Renal pelvis (tissue), 4 donors: ENCODE results near the gene TRAPPC6A. TPM values are rescaled to one million over a fixed set of nuclear protein-coding genes. Genes with fewer than 3 reads are reported as not detected.

Experiments
- DNase-seq: peaks from one replicate; pipeline ENCODE4 v3.0.0-alpha.2; 2013
- polyA plus RNA-seq, 3 donors: library from polyadenylated mRNA; unstranded; fragments of 120-200 nt; gene quantifications; one replicate each; pipeline ENCODE4 v1.2.1, GENCODE V29; 2013; ENCODE audit not compliant: insufficient read length in 3 of 3

Gene TRAPPC6A
- polyA plus RNA-seq, 3 donors: 42.6 to 52.3 (median 48.0) TPM

DNA sequence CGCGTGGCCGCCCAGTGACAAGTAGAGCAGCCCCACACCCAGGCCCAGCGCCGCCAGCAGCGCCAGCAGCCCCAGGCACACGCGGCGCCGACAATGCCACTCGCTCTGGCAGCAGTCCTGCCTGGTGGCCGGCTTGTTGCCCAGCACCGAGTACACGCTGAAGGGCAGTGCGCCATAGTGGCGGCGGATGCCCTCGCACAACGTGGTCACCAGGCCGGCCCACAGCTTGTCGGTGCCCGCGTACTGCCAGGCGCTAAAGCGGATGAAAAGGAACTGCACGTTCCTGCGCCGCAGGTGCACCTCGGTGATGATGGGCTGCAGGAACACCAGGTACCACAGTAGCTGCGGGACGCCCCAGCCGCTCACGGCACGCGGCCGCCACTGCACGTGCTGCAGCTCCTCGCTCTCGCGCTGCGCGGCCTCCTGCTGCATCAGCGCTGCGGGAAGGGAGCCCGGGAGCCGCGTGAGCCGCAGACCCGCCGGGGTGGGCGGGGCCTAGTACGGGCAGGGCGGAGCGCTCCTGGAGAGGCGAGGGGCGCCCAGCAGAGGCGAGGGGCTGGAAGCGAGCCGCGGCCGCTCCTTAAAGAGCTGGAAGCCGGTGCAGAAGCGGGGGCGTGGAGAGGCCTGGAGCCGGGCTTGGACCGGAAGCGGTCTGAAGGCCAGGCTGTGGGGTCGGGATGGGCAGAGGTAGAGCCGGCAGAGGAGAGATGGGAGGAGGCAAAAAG is 24.5 kb downstream of the TRAPPC6A start:
- peak; percentile 46 for DNase-seq

DNA sequence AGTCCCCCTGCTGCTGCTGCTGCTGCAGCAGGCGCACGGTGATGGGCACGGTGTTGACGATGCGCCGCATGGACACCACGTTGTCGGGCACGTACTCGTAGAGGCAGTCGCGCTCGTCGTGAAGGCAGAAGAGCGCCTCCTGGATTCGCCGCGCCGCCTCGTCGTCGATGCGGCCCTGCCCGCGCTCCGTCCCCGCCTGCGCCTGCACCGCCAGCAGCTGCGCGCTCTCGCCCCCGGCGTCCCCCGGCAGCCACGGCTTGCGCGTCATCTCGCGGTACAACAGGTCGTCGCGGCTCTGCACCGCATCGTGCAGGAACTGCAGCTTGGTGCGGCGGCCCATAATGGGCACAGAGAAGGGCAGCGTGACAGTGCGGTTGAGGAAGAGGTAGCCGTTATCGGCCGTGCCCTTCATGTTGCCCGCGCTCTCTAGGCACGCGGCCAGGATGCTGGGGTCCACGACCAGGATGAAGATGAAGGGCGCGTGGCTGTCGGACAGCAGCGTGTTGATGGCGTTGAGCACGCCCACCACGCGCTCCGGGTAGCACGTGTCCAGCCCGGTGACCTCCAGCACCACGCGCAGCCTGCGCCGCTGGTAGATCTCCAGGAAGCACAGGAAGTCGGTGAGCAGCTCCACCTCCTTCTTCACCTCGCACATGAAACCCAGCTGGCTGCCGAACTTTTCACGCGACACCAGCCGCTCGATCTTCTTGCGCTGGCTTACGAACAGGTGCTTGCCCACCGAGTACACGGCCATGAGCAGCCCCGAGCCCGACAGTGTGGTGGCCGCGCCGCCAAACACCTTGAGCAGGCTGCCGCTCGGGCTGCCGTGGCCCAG is 25.3 kb downstream of the TRAPPC6A start:
- peak; percentile 40 for DNase-seq

DNA sequence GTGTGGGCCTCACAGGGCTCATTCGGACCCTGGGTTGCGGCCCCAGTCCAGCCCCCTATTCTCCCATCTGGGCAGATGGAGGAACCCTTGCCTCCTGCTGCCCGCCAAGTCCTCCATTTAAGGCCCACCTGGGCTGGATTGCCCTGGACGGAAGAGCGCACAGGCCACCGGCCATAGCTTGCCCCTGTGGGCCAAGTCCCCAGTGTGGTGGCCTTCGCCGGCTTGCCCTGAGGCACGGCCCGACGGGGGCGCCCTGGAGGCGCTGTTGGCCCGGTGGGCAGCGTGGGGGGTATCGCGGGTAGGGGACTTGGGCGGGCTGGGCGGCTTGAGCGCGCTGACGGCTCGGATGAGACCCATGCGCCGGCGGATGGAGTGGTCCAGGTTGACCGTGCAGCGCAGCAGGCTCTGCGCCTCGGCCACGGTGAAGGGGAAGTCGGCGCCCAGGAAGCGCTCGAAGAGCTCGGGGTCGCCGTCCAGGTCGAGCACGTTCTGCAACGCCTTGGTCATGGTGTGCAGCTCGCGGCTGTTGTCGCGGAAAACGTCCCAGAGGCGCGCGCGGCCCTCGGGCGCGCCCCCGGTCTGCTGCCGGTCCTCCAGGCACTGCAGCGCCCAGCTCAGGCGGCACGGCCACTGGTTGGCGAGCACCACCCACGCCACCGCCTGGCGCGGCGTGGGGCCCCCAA is 26.1 kb downstream of the TRAPPC6A start:
- DNase-seq: no peak

DNA sequence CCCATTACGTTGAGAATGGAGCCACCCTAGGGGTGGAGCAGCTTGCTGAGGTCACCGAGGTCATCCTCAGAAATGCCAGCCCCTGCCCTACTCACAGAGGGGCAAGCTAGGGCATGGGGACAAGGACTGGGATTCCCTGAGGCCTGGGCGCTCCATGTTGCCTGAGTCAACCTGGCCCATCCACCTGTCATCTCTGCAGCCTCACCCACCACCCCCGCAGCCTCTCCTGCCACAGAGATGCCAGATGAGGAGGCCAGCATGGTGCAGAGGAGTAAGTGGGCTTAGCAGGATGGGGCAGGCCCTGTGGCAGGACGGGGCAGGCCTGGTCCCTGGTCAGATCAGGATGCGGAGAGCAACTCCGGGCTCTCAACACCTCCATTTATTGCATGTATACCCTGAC is 26.7 kb downstream of the TRAPPC6A start:
- DNase-seq: no peak

DNA sequence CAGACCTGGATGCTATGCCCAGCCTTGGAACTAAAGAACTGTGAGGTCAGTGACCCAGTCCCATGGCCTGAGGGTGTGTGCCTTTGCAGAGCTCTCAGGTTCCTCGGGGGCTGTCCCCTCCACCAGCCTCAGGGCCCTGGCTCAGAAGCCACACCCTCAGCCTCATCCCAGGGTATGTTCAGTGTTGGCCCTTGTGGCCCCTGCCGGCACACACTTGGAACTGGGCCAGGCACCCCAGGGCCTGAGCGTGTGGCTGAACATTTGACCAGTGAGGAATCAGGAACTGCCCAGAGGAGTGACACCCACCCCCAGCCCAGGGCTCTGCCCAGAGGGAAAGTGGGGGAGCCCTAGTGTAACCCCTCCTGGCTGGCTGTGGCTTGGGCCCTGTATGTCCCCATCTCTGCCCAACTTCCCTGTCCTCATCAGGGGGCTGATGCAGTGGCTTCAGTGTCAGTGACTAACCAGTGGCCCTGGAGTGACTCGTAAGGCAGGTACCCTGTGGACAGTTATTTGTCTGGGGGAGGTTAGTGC is 27.2 kb downstream of the TRAPPC6A start:
- no peak for DNase-seq

DNA sequence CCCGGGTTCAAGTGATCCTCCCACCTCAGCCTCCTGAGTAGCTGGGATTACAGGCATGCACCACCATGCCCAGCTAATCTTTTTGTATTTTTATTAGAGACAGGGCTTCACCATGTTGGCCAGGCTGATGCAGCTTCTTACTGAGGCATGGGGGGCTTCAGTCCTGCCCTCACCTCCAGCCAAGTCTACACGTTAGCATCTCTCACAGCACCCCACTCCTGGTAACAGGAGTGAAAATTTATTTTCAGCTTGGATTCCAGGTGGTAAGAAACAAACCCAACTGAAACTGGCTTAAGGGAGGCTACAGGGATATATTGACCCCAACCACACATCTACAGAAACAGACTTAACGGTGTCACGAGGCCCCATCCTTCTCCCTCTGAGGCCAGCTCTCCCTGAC is 27.9 kb downstream of the TRAPPC6A start:
- DNase-seq: no peak

DNA sequence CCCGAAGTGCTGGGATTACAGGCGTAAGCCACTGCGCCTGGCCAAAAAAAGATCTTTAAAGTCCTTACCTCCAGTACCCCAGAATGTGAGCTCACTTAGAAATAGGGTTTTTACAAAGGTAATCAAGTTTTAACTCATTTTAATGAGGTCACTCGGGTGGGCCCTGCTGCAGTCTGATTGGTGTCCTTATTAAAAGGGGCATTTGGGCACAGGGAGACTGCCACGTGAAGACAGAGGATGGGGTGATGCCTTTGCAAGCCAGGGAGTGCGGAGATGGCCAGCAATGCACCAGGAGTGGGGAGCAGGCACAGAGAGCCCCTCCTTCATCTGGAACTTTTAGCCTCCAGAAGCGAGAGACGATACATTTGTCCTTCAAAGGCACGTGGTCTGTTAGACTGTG is 28.9 kb downstream of the TRAPPC6A start:
- DNase-seq: no peak

DNA sequence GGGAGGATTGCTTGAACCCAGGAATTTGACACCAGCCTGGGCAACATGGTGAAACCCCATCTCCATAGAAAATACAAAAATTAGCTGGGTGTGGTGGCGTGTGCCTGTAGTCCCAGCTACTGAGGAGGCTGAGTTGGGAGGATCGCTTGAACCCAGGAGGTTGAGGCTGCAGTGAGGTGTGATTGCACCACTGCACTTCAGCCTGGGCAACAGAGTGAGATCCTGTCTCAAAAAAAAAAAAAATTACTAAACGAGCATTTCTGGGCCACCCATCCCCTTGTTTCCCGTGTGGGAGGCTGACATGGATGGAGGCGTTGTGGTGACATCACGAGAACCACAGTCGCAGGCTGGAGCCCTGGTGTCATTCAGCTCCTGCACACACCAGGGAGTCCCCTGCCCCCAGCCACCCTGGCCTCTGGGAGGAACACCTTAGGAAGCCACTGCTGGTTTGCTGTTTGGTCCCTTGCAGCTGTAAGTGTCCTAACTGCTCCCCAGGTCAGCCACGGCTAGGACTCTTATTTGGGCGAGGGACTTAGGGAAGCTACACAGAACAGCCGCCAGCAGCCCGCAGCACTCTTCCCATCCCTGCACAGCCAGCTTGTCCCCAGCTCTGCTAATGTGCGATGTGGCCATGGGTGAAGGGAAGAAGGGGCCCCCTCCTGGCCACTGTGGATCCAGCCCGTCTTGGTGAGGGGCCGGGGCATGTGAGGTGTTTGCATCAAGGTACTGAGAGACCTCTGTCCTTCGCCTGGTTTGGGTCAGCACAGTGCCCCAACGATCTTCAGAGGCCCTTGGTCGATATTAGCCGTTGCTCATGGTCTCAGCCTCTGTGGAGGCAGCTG is 30.0 kb downstream of the TRAPPC6A start:
- no peak for DNase-seq

DNA sequence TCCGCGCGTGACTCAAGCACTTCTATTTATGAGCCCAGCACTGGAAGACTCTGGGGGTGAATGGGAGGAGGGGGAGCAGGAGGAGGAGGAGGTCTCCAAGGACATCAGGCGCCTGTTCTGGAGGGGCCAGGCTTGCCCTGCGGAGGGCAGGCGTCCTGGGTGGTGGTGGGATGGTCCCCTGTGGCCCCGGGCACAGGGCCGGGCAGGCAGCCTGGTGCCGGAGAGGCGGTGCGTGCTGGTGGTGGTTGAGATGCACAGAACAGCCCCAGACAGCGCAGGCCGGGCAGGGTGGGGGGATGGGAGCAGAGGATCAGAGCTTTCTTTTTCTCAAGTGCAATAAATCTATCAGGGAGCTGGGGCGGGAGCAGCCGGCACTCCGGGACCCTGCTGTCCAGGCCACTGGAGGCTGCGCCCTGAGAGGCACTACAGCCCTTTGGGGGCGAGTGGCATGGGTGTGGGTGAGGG is 31.3 kb downstream of the TRAPPC6A start:
- DNase-seq: no peak

DNA sequence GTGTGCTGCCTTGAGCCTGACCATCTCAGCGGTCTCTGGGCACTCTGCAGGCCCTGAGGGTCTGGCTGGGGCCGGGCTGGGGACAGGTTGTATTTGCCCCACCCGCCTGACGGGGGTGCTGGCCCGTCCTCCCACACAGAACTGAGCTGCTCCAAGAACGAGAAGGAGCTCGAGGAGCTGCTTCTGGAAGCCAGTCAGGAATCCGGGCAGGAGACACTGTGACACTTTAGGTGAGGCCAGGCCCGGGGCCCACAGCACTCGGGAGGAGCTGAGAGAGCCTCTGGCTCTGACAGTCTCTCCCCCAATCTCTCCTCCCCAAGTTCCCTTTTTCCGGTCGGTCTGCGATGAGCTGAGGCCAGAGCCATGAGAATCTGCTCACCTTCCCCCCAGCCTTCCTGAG is 31.8 kb downstream of the TRAPPC6A start:
- DNase-seq: no peak

DNA sequence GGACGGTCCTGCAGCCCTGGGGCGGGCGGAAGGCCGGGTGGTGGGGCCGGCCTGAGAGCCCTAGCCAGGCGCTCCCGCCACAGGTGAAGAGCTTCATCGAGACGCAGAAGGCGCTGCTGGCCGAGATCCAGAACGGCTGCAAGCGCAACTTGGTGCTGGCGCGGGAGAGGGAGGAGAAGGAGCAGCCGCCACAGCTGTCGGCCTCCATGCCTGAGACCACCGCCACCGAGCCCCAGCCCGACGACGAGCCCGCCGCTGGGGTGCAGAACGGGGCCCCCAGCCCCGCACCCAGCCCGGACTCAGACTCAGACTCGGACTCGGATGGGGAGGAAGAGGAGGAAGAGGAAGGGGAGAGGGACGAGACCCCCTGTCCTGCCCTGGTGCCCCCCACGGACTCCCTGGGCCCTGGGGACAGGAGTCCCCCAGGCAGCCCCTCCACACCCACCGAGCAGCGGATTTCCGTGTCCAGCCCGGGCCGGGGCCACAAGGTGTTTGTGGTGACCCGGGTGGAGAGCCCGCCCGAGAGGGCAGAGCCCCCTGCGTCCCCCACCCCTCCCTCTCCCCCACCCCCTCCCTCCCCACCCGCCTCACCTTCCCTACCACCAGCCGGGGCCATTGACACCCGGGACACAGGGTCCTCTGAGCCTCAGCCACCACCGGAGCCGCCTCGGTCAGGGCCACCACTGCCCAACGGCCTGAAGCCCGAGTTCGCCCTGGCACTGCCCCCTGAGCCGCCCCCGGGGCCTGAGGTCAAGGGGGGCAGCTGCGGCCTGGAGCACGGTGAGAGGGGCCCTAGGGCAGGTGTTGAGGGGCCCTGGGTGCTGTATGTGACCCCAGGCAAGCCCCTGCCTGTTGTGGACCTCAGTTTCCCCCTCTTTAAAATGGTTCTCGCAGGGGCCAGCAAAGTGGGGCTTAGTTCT is 32.5 kb downstream of the TRAPPC6A start:
- DNase-seq: no peak

DNA sequence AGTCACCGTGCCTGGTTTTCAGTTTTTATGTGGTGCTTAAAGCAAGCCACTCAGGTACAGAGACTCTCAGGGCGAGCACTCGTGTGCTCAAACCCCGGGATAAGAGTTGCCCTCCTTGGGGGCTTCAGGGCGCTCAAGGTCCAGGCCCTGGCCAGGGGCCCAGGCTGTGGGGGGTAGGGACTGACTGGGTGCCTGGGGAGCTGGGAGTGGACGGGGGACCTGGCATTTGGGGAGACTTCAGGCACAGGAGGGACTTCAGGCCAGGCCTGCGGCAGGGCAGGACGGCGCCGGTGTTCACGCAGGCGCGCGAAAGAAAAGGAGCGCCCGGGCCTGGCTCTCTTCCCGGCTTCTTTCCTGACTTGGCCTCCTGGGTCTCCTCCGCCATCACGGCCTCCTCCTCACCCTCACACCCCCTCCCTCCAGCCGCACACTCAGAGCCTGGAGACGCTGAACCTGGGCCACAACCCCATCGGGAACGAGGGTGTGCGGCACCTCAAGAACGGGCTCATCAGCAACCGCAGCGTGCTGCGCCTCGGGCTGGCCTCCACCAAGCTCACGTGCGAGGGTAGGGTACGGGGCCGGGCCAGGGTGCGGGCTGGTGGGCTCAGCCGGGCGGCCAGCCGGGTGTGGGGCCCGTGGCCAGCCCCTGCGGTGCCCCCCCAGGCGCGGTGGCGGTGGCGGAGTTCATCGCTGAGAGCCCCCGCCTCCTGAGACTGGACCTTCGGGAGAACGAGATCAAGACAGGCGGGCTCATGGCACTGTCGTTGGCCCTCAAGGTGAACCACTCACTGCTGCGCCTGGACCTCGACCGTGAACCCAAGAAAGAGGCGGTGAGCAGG is 33.4 kb downstream of the TRAPPC6A start:
- DNase-seq: no peak

DNA sequence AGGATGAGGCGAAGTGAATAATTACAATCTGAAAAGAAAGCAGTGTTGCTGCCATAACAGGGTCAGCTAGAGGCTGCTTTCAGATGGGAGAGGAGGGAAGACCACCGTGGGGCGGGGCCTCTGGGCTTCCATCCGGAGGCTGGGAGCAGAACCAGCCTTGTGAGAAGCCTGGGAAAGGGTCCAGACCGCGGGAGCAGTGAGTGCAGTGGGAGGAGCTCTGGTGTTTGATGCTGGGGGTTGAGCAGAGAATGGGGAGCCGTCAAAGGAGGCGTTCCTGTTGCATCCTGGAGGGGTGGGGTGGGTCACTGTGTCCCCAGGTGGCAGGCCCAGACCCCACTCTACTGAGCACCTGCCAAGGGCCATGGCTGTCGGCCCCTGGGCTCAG is 35.3 kb downstream of the TRAPPC6A start:
- DNase-seq: no peak

DNA sequence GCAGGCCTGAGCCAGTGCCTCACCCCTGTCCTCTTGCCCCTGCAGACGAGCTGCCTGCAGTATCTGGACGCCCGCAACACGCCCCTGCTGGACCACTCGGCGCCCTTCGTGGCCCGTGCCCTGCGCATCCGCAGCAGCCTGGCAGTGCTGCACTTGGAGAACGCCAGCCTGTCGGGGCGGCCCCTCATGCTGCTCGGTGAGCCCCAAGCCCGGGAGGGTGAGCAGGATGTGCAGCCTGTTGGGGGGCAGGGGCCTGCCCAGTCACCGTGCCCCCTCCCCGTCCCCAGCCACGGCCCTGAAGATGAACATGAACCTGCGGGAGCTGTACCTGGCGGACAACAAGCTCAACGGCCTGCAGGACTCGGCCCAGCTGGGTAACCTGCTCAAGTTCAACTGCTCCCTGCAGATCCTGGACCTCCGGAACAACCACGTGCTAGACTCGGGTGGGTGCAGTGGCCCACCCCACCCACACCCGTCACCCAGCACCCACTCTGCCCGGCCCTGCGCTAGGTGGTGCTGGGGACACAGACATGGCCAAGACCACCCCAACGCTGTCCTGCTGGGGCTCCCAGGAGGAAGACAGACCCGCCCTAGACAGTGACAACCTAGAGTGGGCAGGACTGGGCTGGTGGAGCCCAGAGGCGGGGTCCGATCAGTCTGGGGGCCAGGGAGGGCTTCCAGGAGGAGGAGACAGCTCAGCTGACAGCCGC is 35.9 kb downstream of the TRAPPC6A start:
- DNase-seq: no peak

DNA sequence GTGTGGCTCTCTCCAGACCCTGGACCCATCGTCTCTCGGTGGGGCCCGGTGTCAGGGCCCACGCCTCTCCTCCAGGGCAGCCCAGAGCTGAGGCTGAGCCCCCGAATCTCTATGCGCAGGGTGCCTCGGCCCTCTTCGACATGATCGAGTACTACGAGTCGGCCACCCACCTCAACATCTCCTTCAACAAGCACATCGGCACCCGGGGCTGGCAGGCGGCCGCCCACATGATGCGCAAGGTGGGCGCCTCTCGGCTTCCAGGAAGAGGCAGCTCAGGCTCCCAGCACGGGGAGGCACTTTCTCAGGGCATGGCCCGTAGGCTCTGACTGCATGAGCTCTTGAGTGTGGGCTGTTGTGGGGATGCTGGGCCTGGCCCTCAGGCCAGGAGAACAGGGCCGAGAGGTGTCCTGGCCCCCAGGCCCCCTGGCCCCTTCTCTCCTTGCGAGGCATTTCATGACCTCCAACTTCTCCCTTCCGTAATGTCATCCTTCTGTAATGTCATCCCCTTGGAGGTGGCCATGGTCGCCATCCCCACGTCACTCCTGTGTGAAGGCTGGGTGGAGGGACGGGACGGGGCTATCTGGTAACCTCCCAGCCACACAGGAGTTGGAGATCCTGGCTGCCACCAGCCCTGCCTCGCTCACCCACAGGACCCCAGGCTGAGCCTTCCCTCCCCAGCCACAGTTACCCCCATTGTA is 36.7 kb downstream of the TRAPPC6A start:
- no peak for DNase-seq

DNA sequence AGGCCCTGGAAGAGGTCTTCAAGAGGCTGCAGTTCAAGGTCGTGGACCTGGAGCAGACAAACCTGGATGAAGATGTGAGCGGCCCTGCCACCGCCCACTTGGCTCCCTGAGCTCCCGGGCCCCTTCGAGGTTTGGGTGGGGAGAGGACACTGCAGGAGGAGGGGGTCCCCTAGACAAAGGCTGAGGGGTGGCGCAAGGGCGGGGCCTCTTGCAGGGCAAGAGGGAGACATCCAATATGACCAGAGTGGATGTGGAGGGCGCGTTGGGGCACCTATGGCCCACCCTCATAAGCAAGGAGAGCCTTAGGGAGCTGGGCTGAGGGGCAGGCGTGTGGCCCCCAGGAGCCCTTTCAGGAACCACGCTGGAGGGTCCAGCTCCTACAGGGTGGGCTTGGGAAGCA is 37.5 kb downstream of the TRAPPC6A start:
- DNase-seq: no peak

DNA sequence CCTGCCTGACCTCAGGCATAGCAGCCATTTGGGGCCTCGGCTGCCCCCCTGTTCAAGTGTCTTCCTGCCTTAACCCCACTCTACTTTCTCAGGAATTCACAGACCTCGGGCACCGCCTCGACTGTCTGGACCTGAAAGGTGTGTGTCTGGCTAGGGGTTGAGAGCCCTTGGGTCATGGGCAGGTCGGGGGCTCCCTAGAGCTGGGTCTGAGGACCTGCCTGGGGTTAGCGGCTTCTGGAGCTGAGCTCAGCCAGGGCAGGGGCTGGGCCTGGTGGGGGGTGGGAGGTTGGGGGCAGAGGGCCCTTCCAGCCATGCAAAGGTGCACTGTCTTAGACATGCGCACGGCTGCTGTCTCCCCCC is 37.9 kb downstream of the TRAPPC6A start:
- DNase-seq: no peak
